ENCODE results near the gene ZFP82. TPM values are rescaled to one million over a fixed set of nuclear protein-coding genes. Genes with fewer than 3 reads are reported as not detected.

The ZFP82 gene
- polyA plus RNA-seq: 1.9 to 3.2 TPM (median 2.6 TPM) in 3 replicates
- 0.71 TPM for polyA plus RNA-seq (2011; ENCODE audit: low read depth)
- 1.1 and 3.2 TPM in 2 replicates for polyA plus RNA-seq (2011; cell fraction: cytosol; rRNA removed)
- 3.4 and 4.2 TPM in 2 replicates for polyA plus RNA-seq (2011; cell fraction: nucleus; rRNA removed)
- polyA plus RNA-seq (2012; ENCODE audit: low replicate concordance): 1.0 and 2.2 TPM in 2 replicates
- 0.52 to 5.1 TPM (median 2.2 TPM) in 3 replicates for polyA minus RNA-seq
- polyA minus RNA-seq (2011; cell fraction: cytosol; rRNA and poly(A)+ RNA removed): 0.96 TPM
- polyA minus RNA-seq (2011; cell fraction: nucleus; rRNA and poly(A)+ RNA removed): 2.8 and 5.8 TPM in 2 replicates

DNA sequence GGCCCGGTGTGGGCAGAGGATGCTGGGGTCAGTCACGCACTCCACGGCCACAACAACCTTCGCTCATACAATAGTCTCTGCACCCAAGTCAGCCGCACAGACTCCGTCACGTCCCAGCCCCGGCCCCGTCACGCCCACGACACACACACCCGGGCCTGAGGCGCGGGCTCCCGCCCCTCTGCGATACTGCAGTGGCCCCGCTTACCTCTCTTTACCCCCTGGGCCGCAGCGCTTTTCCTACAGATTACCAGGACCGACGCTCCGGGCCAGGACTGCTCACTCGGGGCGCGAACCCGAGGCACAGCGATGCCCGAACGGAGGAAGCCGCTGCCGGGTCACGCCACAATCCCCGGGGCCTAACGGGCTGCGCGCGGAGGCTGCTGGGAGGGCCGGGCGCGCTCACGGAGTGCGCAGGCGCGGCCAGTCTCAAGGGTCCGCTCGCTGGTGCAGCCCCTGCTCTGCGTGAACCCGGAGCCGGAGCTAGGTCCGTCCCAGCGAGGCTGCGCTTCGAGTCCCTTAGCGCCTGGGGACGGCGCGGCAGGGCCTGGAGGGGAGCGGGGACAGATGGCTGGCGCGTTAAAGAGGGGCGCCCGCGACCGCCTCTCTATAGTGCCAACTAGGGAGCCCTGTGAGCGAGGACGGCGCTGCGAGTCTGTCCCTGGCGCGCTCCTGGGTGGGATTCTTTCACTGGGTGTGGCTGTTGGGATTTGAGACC, at the start of gene ZFP82:
ZFP82 (minus strand) TSS at position 358 of the 715 bp plus-strand sequence. CDS start 8,855 bp downstream, outside the sequence.
- peak within 1 kb of the TSS; percentile 72 for H3K4me2 ChIP-seq (ENCODE audit: control insufficient read depth, extremely low read depth, insufficient read depth, low read depth, low read length)
- peak within 1 kb of the TSS; percentile 52 to 79 (median 68) for H3K4me3 ChIP-seq (ENCODE audit: control insufficient read depth in 2 of 3, extremely low read depth in 1 of 3, insufficient read depth in 2 of 3, low read depth in 1 of 3, low read length in 3 of 3)
- TF ChIP-seq, protein P1, sequence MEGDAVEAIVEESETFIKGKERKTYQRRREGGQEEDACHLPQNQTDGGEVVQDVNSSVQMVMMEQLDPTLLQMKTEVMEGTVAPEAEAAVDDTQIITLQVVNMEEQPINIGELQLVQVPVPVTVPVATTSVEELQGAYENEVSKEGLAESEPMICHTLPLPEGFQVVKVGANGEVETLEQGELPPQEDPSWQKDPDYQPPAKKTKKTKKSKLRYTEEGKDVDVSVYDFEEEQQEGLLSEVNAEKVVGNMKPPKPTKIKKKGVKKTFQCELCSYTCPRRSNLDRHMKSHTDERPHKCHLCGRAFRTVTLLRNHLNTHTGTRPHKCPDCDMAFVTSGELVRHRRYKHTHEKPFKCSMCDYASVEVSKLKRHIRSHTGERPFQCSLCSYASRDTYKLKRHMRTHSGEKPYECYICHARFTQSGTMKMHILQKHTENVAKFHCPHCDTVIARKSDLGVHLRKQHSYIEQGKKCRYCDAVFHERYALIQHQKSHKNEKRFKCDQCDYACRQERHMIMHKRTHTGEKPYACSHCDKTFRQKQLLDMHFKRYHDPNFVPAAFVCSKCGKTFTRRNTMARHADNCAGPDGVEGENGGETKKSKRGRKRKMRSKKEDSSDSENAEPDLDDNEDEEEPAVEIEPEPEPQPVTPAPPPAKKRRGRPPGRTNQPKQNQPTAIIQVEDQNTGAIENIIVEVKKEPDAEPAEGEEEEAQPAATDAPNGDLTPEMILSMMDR (optimal IDR thresholded peaks at IDR 0.05 in 1 of 3, IDR thresholded peaks at IDR 0.05 in 1 of 3, conservative IDR thresholded peaks at IDR 0.05 in 1 of 3; ENCODE audit: extremely low read depth in 1 of 3, insufficient read depth in 2 of 3, low read length in 3 of 3): no peak
- no peak for TF ChIP-seq EZH2 (IDR thresholded peaks at IDR 0.05; ENCODE audit: low read length)
- H3K36me3 ChIP-seq (ENCODE audit: control insufficient read depth in 2 of 2, extremely low read depth in 1 of 2, insufficient read depth in 2 of 2, low read length in 2 of 2): no peaks in the 10 kb centered on the region
- peaks cover 7% of the 10 kb centered on the region for H3K27me3 ChIP-seq (ENCODE audit: control insufficient read depth, extremely low read depth, insufficient read depth, low read length)
- H3K27ac ChIP-seq (ENCODE audit: control insufficient read depth, insufficient read depth, low read length): peak within 1 kb of the TSS; percentile 49
- no peaks in the 10 kb centered on the region for H3K9me1 ChIP-seq (ENCODE audit: control insufficient read depth, extremely low read depth, insufficient read depth, low read length)
- no peaks in the 10 kb centered on the region for H4K20me1 ChIP-seq (ENCODE audit: control insufficient read depth, extremely low read depth, insufficient read depth, low read length)
- dilution Hi-C loops (cut with MboI; ENCODE audit: extremely low pct_ligation_motif_present, low sequenced_read_pairs): no loop called here
- peaks cover 7% of the 10 kb centered on the region for H3K9me3 ChIP-seq (ENCODE audit: control insufficient read depth, low read depth, low read length)
- H3K4me1 ChIP-seq (ENCODE audit: control insufficient read depth, extremely low read depth, insufficient read depth, low read length): peaks cover 8% of the 10 kb centered on the region
- peak within 1 kb of the TSS; percentile 91 for H2AFZ ChIP-seq (ENCODE audit: control insufficient read depth, low read length)
- DNase-seq (ENCODE audit: low read depth, low spot score): no peak
- peaks cover 13% of the 10 kb centered on the region for H3K79me2 ChIP-seq (ENCODE audit: control insufficient read depth, insufficient read depth, low read length)
- H3K9ac ChIP-seq (ENCODE audit: control insufficient read depth, extremely low read depth, insufficient read depth, low read length): peak within 1 kb of the TSS; percentile 72
- FAIRE-seq: no peak

DNA sequence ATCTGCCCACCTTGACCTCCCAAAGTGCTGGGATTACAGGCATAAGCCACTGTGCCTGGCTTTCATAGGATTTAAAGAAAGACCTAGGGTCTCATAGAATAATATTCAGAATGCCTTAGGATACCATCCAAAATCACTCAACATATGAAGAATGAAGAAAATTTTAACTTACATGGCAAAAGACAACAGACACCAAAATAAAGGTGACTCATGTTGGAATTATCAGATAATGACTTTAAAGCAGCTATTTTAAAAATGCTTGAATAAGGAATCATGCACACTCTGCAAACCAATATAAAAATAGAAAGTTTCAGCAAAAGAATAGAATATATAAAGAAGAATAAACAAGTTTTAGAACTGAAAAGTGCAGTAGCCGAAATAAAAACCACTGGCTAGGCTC, 41.6 kb upstream of the ZFP82 start:
- Histone ChIP-seq H3K36me3 (ENCODE audit: control insufficient read depth in 2 of 2, extremely low read depth in 1 of 2, insufficient read depth in 2 of 2, low read length in 2 of 2) (no peaks in the 10 kb centered on the region), H3K79me2 (ENCODE audit: control insufficient read depth, insufficient read depth, low read length) (no peaks in the 10 kb centered on the region)

More for the DNA sequence above, 41.6 kb upstream of the ZFP82 start:
- TF ChIP-seq EZH2 (IDR thresholded peaks at IDR 0.05; ENCODE audit: low read length): no peak
- TF ChIP-seq, protein P1 (optimal IDR thresholded peaks at IDR 0.05 in 1 of 3, IDR thresholded peaks at IDR 0.05 in 1 of 3, conservative IDR thresholded peaks at IDR 0.05 in 1 of 3; ENCODE audit: extremely low read depth in 1 of 3, insufficient read depth in 2 of 3, low read length in 3 of 3): no peak
- DNase-seq (ENCODE audit: low read depth, low spot score) (no peak), FAIRE-seq (no peak)
- H3K27ac ChIP-seq (ENCODE audit: control insufficient read depth, insufficient read depth, low read length): no peak overlapping the region
- H3K4me3 ChIP-seq (ENCODE audit: control insufficient read depth in 2 of 3, extremely low read depth in 1 of 3, insufficient read depth in 2 of 3, low read depth in 1 of 3, low read length in 3 of 3): no peak overlapping the region
- no peaks in the 10 kb centered on the region for H3K27me3 ChIP-seq (ENCODE audit: control insufficient read depth, extremely low read depth, insufficient read depth, low read length)
- H3K9ac ChIP-seq (ENCODE audit: control insufficient read depth, extremely low read depth, insufficient read depth, low read length): no peak overlapping the region
- no peaks in the 10 kb centered on the region for H3K9me3 ChIP-seq (ENCODE audit: control insufficient read depth, low read depth, low read length)
- H3K4me1 ChIP-seq (ENCODE audit: control insufficient read depth, extremely low read depth, insufficient read depth, low read length): no peaks in the 10 kb centered on the region
- no peaks in the 10 kb centered on the region for H3K9me1 ChIP-seq (ENCODE audit: control insufficient read depth, extremely low read depth, insufficient read depth, low read length)
- no peaks in the 10 kb centered on the region for H4K20me1 ChIP-seq (ENCODE audit: control insufficient read depth, extremely low read depth, insufficient read depth, low read length)
- no peak overlapping the region for H2AFZ ChIP-seq (ENCODE audit: control insufficient read depth, low read length)
- dilution Hi-C loops (cut with MboI; ENCODE audit: extremely low pct_ligation_motif_present, low sequenced_read_pairs): no loop called here
- H3K4me2 ChIP-seq (ENCODE audit: control insufficient read depth, extremely low read depth, insufficient read depth, low read depth, low read length): no peak overlapping the region
